ENCODE measurements around the gene MSANTD1.

The MSANTD1 gene

DNA sequence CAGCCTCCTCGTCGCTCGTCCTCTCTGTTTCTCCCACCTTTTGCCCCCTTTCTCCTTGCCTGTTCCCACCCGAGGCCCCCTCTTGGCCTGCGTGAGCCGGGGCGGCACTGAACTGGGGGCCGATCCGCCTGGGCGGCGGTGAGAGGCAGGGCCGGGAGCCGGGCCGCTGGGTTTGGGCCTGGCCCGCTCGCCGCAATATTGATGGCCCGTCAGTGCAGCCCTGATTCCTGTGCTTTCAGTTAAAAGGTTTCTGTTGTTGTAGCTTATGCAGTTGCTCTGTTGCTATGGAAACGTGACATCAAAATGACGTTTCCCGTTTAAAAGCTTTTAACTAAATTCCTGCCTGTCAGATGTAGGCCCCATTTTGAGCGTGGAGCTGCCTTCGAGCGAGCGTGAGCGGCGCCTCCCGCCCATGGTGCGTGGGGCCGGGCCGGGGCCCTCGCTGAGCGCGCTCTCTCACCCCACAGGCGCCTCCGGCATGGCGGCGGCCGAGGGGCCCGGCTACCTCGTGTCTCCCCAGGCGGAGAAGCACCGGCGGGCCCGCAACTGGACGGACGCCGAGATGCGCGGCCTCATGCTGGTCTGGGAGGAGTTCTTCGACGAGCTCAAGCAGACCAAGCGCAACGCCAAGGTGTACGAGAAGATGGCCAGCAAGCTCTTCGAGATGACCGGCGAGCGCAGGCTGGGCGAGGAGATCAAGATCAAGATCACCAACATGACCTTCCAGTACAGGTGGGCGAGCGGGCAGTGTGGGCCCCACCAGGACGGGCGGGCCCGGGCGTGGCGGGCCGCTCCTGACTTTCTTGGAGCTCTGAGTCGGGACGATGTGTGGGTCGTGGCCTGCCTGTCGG is at the start of gene MSANTD1:
Gene MSANTD1 (plus strand): TSS at position 349 of the 851 bp plus-strand sequence. CDS start 64 bp downstream, at position 413.
- DNase-seq = no peak

DNA sequence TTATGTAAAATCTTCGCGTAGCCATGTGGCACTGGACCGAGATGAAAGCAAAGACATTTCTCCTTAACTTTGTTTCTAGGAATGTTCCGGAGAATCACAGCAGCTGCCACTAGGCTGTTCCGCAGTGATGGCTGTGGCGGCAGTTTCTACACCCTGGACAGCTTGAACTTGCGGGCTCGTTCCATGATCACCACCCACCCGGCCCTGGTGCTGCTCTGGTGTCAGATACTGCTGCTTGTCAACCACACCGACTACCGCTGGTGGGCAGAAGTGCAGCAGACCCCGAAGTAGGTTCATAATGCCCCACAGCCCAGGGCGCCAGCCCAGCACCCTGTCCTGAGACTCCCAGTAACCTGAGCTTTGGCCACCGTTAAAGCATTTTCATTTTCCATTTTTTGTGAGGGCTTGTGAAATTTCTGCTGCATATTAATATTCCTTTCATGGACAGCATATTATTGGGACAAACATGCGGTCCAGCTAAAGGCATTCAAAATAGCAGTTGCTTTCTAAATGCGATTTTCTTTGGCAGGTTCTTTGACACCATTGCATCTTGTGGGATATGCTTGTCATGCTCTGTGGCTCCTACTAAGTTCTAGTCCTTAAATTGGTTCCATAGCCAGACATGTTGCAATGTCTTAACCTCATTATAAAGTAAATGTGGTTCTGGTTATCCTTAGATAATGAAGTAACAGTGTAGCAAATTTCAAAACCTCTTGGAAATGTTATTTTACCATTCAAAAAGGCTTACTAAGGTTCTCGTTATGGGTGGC is 49.1 kb upstream of the MSANTD1 start:
- no peak for DNase-seq

DNA sequence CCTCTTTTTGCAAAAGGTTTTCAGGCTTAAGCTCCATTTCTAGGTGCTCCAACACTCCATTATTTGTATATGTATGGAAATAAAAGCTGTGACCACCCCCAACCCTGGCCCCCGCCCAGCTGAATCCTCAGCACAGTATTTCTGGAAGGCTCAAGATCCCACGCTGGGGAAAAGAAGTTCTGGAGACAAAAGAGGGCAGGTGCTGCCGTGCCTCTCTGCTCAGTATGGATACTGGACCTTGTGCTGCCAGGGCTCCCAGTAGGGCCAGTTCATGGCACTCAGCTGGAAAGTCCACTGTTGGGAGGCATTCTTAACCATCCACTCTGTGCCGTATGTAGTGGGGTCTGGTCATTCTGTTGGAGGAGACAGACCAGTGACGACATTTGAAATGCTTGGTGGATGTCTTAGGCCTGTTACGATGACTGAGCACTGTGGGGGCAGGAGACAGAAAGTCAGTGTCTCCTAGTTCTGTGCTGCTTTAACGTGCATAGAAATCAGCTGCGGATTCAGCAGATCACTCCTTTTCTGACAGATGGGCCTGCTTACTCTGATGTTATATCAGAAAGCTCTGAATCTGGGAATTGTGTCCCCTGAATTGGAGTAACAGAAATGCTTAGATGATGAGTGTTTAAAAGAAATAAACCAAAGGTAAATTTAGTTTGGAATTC is 48.4 kb upstream of the MSANTD1 start:
- no peak for DNase-seq

DNA sequence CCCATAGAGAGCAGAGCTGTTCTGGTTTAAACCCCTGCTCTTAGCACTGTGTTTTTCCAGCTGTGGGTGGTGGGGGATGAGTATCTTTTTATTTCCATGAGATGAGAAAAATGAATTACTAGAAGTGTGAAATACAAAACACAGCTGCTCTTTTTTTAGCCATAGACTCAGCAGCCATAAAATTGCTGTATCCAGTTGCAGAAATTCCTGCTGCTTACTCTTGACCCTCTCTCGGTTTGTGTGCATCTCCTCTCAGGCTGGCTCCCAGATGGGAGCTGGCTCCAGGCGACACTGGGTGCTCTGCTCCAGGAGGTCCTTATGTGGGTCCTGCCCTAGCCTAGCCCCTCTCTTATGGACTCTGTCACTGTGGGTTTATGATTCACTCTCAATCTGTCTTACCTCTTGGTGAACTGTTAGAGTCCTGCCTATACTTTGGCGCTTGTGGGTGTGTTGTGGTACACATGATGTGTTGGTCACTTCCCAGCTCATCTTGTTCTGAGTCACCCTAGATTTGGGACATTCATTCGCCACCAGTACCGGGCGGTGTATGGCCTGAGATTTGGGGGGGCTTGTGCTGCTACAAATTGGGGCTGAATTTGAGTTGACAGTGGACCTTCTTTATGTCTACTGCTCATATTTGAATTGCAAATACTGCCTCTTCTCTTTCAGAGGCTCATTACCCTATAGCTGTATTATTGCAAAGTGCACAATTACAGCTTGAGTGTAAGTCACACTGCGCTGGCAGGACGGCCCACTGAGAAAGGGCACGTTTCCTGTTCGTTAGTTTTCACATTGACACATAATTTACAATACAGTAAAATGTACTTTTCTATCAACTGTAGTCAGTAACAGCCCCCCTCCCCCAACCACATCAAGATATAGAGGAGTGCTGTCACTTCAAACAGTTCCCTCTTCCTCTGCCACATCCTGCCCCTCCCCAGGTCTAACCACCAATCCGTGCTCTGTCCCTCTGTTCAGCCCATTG is 46.9 kb upstream of the MSANTD1 start:
- peak; percentile 32 to 44 for DNase-seq

DNA sequence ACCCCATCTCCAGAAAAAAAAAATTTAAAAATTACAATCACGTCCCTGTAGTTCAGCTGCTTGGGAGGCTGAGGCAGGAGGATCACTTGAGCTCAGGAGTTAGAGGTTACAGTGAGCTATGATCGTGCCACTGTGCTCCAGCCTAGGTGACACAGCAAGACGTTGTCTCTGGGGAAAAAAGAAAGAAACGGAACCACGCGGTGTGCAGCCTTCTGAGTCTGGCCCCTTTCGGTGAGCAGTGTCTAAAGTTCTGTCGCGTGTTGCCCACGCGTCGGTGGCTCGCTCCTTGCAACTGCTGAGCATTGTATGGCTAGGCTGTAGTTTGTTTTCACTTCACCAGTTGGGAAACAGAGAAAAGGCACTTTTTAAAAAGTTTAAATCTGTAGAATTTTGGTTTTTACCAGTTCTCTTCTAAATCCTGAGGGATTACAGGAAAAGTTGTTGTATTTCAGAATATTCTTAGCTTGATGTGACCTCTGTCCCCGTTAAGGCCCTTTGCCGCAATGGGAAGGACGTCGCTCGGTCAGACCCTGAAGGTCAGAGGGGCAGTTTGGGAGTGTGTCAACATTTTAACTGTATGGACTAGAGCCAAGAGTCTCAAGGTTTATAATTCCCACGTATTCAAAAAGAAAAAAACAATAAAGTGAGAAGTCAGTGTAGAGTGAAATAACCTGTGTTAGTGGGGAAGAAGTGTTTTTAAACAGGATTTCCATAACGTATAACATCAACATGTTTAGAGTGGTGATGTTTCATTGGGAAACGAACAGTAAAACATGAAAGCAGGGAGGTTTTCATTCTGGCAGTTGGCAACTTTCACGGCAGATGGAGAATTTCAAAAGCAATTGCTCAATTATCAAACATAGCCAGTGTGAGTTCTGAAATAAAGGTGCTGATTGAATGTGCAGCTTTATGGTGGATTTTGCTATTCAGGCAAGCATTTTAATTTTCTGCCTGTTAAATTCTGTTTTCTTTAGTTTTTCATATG is 45.8 kb upstream of the MSANTD1 start:
- DNase-seq = peak; percentile 23 to 29

DNA sequence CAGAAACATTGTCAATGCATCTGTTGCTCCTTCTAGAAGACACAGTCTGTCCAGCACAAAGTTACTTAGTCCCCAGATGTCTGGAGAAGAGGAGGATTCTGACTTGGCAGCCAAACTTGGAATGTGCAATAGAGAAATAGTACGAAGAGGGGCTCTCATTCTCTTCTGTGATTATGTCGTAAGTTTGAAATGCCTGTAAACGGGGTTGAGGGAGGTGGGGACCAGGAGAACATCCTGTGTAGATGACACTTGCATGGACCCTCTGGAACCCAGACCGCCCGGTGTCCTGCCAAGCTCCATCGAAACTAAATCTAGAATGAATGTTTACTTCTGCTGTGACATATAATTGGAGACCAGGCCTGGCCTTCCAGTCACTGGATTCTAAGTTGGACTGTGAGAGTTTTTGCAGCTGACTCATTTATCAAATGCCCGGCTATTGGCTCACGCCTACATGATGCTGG is 45.0 kb upstream of the MSANTD1 start:
- no peak for DNase-seq

DNA sequence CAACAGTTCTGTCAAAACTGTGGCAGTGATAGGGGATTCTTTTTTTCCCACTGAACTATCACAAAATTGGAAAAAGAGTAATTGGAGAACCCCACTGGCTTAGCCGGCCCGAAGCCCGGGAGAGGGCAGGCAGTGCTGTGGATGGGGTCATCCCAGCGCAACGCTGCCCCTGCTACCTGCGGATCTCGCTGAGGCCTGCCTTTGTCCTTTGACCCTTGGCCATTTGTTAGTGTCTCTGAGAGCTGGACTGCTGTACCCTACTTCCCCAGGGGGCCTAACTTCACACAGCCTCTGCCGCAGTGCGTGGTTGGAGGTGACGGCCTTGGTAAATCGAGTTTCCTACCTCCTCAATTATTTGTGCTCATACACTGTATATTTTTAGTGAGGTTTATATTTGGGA is 43.0 kb upstream of the MSANTD1 start:
- DNase-seq = no peak

DNA sequence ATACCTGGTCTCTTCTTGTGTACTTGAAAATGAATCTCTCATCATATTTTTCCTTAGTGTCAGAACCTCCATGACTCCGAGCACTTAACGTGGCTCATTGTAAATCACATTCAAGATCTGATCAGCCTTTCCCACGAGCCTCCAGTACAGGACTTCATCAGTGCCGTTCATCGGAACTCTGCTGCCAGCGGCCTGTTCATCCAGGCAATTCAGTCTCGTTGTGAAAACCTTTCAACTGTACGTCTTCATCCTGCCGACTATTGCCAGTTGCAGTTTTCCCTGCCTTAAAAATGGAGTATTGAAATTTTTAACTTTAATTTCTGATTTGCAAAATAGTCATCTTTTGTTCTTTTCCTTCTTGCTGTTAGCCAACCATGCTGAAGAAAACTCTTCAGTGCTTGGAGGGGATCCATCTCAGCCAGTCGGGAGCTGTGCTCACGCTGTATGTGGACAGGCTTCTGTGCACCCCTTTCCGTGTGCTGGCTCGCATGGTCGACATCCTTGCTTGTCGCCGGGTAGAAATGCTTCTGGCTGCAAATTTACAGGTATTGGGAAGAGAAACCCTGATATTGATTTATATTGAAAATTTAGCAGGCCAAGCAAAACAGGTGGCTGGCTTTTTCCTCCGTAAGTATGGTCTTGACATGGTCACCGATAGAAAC is 42.4 kb upstream of the MSANTD1 start:
- no peak for DNase-seq

DNA sequence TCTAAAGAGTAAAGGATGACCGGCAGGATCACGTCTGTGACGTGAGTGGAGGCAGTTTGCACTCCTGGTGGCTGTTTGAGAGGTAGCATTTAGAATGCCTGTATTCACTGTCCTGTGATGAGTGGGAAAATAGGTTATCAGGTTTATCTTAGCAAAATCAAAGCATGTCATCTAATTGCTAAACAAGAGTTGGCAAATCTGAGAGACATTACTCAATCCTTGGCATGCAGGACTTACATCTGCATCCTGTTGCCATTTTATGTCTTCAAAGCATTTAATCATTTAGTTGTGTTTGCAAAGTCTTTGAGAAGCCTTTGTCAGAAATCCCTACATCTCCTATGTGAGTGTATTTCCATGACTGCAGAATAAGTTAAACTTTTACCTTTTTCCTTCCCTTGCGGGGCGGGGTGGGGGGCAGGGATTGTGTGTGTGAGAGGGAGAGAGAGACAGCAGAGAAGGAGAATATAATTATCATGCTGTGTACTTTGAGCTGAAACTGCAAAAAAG is 41.4 kb upstream of the MSANTD1 start:
- no peak for DNase-seq

DNA sequence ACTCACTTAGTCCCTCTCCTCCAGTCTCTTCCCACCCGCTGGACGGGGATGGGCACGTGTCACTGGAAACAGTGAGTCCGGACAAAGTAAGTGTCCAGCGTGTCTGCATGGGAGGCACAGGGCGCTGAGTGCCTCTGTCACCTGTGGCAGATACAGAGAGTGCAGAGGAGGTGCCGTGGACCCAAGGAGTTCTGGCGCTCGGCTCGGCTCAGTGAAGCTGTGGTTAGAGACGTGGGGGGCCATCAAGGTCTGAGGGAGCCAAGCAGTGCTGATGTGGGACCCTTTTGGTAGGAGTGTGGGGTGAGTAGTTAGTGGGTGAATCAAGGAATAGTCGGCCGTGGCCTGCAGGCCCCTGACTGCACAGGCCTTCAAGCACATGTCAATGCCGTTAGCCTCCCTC is 40.1 kb upstream of the MSANTD1 start:
- no peak for DNase-seq

DNA sequence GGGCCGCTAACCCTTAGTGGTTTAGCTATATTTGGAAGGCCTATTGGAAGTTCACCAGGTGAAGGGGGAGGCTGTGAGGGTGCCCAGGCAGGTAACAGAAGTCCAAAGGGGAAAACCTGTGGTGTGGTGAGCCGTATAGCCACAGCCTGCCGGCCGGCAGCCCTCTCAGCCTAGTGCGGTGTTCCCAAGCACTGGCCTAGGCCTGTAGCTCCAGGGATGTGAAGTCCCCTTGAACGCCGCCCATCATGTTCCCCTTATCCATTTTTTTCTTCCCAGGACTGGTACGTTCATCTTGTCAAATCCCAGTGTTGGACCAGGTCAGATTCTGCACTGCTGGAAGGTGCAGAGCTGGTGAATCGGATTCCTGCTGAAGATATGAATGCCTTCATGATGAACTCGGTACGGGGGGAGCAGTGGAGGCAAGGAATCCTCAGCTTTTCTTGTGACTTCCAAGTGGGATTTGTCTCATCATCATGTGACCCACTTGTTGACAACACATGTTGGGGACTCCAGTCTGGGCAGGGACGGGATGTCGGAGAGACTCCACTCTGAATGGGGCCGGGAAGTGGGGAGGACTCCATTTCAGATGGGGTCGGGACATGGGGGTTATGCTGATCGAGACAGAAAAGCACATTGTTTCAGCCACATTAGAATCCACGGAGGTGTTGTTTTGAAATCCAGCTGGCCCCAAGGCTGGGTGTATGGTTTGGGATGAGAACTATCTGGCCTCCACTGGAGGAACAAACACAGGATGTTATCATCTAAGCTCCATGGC is 39.2 kb upstream of the MSANTD1 start:
- DNase-seq = no peak

DNA sequence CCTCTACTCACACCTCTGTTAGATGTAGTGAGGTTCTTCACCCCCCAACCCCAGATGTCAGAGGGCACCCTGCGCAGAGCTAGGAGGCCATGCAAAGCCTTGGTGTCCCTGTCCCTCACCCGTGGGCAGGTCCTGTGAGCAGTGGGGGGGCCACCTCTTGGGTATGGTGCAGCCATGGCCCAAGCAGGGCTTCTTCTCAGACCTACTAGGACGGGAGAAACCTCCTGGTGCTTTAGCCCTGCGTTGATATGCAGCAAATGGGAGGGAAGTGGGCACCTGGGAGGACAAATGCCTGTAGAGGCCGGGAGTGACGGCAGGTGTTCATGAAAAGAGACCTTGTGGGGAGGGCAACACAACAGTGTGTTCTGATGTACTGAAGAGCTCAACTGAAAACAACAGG is 38.5 kb upstream of the MSANTD1 start:
- no peak for DNase-seq

DNA sequence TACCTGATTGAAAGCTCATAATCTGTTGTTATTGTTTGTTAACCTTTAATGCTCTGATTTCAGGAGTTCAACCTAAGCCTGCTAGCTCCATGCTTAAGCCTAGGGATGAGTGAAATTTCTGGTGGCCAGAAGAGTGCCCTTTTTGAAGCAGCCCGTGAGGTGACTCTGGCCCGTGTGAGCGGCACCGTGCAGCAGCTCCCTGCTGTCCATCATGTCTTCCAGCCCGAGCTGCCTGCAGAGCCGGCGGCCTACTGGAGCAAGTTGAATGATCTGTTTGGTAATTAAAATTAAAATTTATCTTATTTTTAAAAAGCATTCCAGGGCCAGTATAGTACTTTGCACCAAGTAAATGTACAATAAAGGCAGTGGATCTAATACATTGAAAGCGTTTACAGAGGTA is 37.1 kb upstream of the MSANTD1 start:
- no peak for DNase-seq

DNA sequence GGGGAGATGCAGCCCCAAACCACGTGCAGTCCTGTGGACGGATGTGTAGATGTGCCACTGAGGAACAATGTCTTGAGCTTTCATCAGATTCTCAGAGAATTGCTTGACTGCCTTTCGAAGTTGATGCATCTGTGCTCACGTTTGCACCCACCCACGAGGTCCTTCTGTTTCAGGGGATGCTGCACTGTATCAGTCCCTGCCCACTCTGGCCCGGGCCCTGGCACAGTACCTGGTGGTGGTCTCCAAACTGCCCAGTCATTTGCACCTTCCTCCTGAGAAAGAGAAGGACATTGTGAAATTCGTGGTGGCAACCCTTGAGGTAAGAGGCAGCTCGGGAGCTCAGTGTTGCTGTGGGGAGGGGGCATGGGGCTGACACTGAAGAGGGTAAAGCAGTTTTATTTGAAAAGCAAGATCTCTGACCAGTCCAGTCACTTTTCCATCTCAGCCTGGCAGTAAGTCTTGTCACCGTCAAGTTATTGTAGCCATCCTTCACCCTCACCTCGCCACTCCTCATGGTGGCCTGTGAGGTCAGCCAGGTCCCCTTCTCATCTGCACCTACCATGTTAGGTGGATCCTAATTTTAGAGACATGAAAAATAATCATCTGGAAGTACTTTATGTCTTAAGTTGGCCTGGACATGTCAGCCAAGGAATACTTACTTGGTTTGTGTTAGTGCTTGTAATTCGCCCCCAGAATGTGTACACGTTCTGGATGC is 36.4 kb upstream of the MSANTD1 start:
- no peak for DNase-seq

DNA sequence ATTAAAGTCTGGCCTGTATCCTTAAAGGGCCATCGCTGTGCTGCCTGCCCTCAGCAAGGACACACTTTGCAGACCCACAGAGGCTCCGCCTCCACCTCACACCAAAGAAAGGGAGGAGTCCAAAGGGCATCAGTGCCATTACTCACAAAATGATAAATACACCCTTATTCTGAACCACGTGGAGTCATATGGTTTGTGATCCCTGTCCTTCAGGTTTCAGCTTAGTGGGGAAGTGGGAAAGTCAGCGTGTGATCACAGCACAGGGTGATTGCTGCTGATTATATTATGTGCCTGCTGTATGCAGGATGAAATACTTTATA is 35.9 kb upstream of the MSANTD1 start:
- no peak for DNase-seq

DNA sequence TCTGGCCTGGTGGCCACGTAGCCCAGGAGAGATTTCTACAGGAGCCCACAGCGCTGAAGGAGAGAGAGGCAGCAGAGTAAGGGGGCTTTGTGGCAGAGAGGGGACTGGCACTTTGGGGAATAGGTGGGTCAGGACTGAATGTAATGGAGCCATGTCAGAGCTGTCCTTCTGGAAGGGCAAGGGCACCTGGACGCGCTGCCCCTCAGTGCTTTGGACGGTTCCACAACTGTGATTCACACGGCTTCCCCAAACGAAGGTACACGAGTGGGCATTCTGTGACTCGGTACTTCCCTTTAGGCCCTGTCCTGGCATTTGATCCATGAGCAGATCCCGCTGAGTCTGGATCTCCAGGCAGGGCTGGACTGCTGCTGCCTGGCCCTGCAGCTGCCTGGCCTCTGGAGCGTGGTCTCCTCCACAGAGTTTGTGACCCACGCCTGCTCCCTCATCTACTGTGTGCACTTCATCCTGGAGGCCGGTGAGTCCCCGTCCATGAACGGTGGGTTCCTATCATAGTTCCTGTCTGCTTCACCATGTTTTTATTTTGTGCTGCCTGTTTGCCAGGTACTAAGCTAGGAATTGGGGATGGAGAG is 35.2 kb upstream of the MSANTD1 start:
- DNase-seq = no peak

DNA sequence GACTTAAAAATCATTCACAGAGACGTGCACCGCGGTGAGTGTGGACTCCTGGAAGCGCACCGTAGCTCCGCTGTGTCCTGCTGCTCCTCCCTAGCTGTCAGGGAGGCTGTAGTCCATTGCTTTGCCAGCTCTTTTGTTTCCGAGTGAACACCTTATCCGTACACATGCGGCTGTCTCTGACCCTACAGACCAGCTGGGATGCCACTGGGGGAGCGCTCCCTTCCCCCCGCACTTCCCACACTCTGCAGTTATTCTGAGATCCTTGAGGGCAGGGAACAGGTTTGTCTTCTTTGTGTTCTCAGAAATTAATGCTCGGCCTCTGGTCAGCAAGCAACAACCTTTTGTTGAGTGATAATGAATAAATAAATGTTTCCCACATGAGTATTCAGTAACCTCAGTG is 33.7 kb upstream of the MSANTD1 start:
- no peak for DNase-seq

DNA sequence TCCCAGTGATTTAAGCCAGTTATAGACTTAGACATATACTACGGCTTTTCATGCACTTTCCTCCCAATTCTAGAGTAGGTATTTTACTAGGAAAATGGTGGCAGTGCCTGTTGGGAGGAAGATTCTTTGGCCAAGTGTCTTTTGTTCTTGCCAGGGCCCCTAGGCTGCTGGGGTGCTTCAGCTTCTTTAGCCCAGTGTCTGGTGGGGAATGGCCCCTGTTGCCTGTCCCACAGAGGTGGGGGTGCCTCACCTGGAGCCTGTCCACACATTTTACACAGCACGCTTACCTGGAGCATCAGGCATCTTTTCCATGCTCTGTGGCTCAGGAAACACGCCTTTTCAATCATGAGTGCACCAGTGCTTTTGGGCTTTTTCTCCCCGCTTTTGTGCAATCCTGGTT is 33.2 kb upstream of the MSANTD1 start:
- no peak for DNase-seq

Measured in activated CD4-positive, alpha-beta T cell treated with anti-CD3 and anti-CD28 coated beads, Interleukin-2, amount 50 U/mL, for 4 hours (primary cell).